A549 treated with AZD9567 at 1 μM for 4 hours (cell line): ENCODE results near the gene MFGE8. TPM values are rescaled to one million over a fixed set of nuclear protein-coding genes. Genes with fewer than 3 reads are reported as not detected.

ENCODE experiments used
- total RNA-seq: library from RNA; stranded (reverse); fragments of 200-300 nt; extraction: Qiagen RNA extraction; gene quantifications from 5 replicates; pipeline ENCODE4 v1.2.3, GENCODE V29; 2022; ENCODE audit not compliant: insufficient read depth

The MFGE8 gene
- total RNA-seq, result 315 to 348 TPM (median 326 TPM) in 5 replicates

GRCh38 chr15:88913017-88913849 lies at the start of gene MFGE8:
MFGE8 (minus strand) TSS chr15:88913379; CDS start chr15:88913319, 60 bp downstream.

GRCh38 chr15:88894819-88895767 lies 18.1 kb downstream of the MFGE8 start, which contains the start of gene HAPLN3:
HAPLN3 (minus strand) TSS chr15:88895544; CDS start chr15:88887298, 8,246 bp downstream.

Other genes starting within 250 kb of the MFGE8 start
- gene ACAN, start 109.9 kb downstream of the MFGE8 start, total RNA-seq, result 0.42 to 0.59 TPM (median 0.45 TPM) in 5 replicates
- gene HAPLN3, start 17.8 kb downstream of the MFGE8 start, total RNA-seq, result 19.6 to 26.6 TPM (median 26.4 TPM) in 5 replicates
- gene ABHD2, start 175.1 kb upstream of the MFGE8 start, total RNA-seq, result 92.8 to 145 TPM (median 129 TPM) in 5 replicates